Measurements from ENCODE around the gene NUP205. TPM values are rescaled to one million over a fixed set of nuclear protein-coding genes. Genes with fewer than 3 reads are reported as not detected.

Gene NUP205
- total RNA-seq, 1 donor from 2014 or later = 183 TPM

DNA sequence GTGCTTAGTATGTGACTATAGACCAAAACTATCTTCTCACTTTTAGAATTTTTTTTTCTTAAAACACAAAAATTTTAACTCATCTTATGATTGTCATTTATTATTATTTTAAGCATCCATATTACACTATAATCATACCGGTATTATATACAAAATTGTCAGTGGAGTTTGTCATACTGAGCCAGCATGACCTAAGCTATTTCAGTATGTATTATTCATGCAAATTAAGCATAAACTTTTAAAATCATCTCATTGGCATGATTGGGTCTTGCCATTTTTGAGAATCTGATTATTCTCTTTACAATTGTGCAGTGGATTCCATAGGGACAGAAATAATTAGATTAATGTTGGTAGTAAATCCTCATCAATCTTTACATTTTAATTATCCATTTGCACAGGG lies 58.4 kb downstream of the NUP205 start:
- Mint-ChIP-seq H3K27me3 (ENCODE audit: insufficient read depth, low read depth) (no peaks in the 10 kb centered on the region), H3K9me3 (no peaks in the 10 kb centered on the region), H3K4me1 (no peaks in the 10 kb centered on the region), H3K27ac (no peak overlapping the region), H3K4me3 (no peak overlapping the region), H3K36me3 (peaks cover 18% of the 10 kb centered on the region)
- Histone ChIP-seq H2AFZ (replicated peaks) (no peak overlapping the region), H3K4me3 (no peak overlapping the region), H4K20me1 (ENCODE audit: low read depth) (no peaks in the 10 kb centered on the region), H3K27ac (no peak overlapping the region), H3K9me3 (ENCODE audit: low read depth) (no peaks in the 10 kb centered on the region), H3K4me2 (no peak overlapping the region), H3K9ac (no peak overlapping the region), H3F3A (ENCODE audit: low read depth) (peaks cover 30% of the 10 kb centered on the region), H3K36me3 (peaks cover 38% of the 10 kb centered on the region), H3K4me1 (no peaks in the 10 kb centered on the region), H3K27me3 (no peaks in the 10 kb centered on the region), H3K79me2 (ENCODE audit: low read depth) (no peaks in the 10 kb centered on the region)
- no peak for DNase-seq (ENCODE audit: low spot score)
- TF ChIP-seq EZH2phosphoT487 (IDR thresholded peaks at IDR 0.05) (no peak), EZH2 (IDR thresholded peaks at IDR 0.05) (no peak)
- TF ChIP-seq, protein P1, sequence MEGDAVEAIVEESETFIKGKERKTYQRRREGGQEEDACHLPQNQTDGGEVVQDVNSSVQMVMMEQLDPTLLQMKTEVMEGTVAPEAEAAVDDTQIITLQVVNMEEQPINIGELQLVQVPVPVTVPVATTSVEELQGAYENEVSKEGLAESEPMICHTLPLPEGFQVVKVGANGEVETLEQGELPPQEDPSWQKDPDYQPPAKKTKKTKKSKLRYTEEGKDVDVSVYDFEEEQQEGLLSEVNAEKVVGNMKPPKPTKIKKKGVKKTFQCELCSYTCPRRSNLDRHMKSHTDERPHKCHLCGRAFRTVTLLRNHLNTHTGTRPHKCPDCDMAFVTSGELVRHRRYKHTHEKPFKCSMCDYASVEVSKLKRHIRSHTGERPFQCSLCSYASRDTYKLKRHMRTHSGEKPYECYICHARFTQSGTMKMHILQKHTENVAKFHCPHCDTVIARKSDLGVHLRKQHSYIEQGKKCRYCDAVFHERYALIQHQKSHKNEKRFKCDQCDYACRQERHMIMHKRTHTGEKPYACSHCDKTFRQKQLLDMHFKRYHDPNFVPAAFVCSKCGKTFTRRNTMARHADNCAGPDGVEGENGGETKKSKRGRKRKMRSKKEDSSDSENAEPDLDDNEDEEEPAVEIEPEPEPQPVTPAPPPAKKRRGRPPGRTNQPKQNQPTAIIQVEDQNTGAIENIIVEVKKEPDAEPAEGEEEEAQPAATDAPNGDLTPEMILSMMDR (IDR thresholded peaks at IDR 0.05) = no peak

DNA sequence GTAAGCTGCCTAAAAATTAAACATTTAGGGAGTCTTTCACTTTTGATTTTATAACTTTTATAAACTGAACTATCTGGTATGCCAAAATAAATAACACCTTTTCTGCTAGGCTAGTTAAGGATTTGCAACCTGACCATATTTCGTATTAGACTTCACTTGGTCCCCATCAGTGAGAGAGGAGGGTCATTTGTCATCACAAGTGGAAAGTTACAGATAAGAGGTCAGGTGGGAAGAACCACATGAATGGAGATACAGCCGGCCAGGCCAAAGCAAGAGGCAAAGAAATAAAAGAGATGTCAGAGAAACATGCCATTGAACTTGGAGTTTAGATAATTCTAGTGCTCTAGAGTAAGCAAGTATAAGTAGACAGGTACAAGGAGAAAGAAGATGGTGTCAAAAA lies 60.1 kb downstream of the NUP205 start:
- Histone ChIP-seq H3K4me3 (no peak overlapping the region), H3K27ac (no peak overlapping the region), H3K9ac (no peak overlapping the region), H4K20me1 (ENCODE audit: low read depth) (no peaks in the 10 kb centered on the region), H3K36me3 (peaks cover 49% of the 10 kb centered on the region), H3K27me3 (no peaks in the 10 kb centered on the region), H2AFZ (replicated peaks) (no peak overlapping the region), H3F3A (ENCODE audit: low read depth) (peaks cover 30% of the 10 kb centered on the region), H3K9me3 (ENCODE audit: low read depth) (no peaks in the 10 kb centered on the region), H3K4me2 (no peak overlapping the region), H3K4me1 (no peaks in the 10 kb centered on the region), H3K79me2 (ENCODE audit: low read depth) (no peaks in the 10 kb centered on the region)
- Mint-ChIP-seq H3K4me1 (no peaks in the 10 kb centered on the region), H3K27me3 (ENCODE audit: insufficient read depth, low read depth) (no peaks in the 10 kb centered on the region), H3K4me3 (no peak overlapping the region), H3K9me3 (no peaks in the 10 kb centered on the region), H3K27ac (no peak overlapping the region), H3K36me3 (peaks cover 15% of the 10 kb centered on the region)
- no peak for DNase-seq (ENCODE audit: low spot score)
- no peak for TF ChIP-seq EZH2 (IDR thresholded peaks at IDR 0.05)
- TF ChIP-seq EZH2phosphoT487 (IDR thresholded peaks at IDR 0.05) = no peak
- TF ChIP-seq, protein P1 (IDR thresholded peaks at IDR 0.05) = no peak

DNA sequence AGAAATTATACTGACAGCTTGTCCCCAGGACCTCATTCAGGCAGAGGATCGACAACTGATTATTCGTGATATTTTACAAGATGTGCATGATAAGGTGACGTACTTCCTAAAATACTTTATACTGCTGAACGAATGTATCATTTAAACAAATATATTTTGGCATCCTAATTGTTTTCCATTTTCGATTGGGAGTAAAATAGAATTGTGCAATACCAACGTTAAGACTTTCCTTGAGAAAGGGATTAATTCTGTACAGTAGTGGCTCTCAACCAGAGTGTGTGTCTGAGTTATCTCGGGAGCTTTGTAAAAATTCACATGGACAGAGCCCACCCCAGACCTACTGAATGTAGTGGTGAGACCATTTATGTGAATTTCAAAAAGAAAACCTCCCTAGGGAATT lies 60.8 kb downstream of the NUP205 start:
- H3K27ac ChIP-seq = no peak overlapping the region
- no peaks in the 10 kb centered on the region for H3K79me2 ChIP-seq (ENCODE audit: low read depth)
- no peaks in the 10 kb centered on the region for H4K20me1 ChIP-seq (ENCODE audit: low read depth)
- H3K27me3 ChIP-seq = no peaks in the 10 kb centered on the region
- TF ChIP-seq, protein P1 (IDR thresholded peaks at IDR 0.05) = no peak
- TF ChIP-seq EZH2 (IDR thresholded peaks at IDR 0.05) (no peak), EZH2phosphoT487 (IDR thresholded peaks at IDR 0.05) (no peak)
- H2AFZ ChIP-seq (replicated peaks) = no peak overlapping the region
- Mint-ChIP-seq H3K27me3 (ENCODE audit: insufficient read depth, low read depth) (no peaks in the 10 kb centered on the region), H3K9me3 (no peaks in the 10 kb centered on the region), H3K4me1 (no peaks in the 10 kb centered on the region), H3K27ac (no peak overlapping the region), H3K4me3 (no peak overlapping the region), H3K36me3 (peaks cover 18% of the 10 kb centered on the region)
- H3F3A ChIP-seq (ENCODE audit: low read depth) = peaks cover 30% of the 10 kb centered on the region
- H3K9me3 ChIP-seq (ENCODE audit: low read depth) = no peaks in the 10 kb centered on the region
- no peak overlapping the region for H3K4me3 ChIP-seq
- no peaks in the 10 kb centered on the region for H3K4me1 ChIP-seq
- H3K36me3 ChIP-seq = peaks cover 57% of the 10 kb centered on the region
- no peak overlapping the region for H3K4me2 ChIP-seq
- no peak for DNase-seq (ENCODE audit: low spot score)
- no peak overlapping the region for H3K9ac ChIP-seq

Measured in neural progenitor cell (in vitro differentiated cells).